GOT3 (cell line): ENCODE measurements around the gene CEACAM1.
"Not testable (repeated sequence)": the region's sequence is repeated elsewhere in the genome, so short reads cannot be mapped to it uniquely, and the experiment has no call there.

Source experiments
- DNase-seq: peaks from one replicate; lab custom pipeline; 2025; ENCODE audit warnings: mixed read lengths; lab: John Stamatoyannopoulos, UW

CEACAM1 gene

DNA sequence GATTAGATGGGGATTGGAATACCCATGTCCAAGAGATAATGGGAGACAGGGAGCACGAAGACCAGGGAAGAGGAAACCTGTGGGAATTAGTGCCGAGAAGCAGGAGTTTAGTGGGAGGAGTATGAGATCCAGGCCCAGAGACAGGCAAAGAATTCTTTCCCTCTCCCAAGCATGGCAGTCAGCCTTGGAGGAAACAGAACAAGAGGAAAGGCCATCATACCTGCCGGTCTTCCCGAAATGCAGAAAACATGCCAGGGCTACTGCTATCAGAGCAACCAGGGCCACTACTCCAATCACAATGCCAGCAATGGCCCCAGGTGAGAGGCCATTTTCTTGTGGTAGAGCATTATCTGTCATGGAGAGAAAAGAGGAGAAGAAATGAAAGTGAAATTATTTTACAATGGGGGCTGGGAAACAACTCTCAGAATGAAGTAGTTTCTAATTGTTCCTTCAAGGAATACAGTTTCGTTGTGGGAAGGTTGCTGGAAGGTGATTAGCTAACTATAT lies 16.1 kb downstream of the CEACAM1 start:
- DNase-seq, result no peak

DNA sequence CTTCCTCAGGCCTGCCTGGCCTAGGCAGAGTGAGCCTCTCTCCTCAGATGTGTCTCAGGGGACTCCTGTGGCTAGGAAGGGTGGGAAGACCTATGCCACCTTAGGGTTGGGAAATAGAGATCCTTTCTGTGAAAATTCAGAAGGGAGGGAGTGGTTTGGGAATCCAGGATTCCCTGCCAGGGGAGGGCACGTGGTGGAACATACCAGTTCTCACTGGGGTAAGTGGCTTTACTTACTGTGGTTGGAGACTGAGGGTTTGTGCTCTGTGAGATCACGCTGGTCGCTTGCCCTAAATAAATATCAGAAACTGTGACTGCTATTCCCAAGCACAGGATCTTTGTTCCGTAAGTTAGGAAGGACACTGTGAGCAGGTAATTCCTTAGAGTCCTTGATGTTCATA lies 16.9 kb downstream of the CEACAM1 start:
- DNase-seq, result no peak

DNA sequence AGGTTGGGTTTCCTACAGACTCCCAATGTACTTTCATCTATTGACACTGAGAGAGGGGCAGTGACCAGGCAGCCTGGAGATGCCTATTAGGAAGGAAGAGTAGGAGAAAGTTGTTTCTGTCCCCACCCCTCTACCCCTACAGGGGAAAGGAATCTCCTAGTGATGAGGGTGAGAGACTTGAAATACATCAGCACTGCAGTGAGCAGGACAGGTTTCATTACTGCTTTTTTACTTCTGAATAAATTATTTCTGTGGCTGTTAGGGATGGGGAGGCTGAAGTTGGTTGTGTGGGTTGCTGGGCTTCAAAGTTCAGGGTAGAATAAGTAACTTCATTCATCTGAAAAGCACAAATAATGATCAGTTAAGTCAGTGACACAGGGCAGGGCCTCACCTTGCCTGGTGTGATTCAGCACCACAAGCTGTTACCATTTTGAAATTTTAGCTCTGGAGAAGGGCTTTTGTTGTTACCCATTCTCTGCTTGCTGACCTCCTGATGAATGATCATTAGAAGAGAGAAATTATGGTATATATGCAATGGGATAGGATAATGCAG lies 19.3 kb downstream of the CEACAM1 start:
- DNase-seq, result no peak

DNA sequence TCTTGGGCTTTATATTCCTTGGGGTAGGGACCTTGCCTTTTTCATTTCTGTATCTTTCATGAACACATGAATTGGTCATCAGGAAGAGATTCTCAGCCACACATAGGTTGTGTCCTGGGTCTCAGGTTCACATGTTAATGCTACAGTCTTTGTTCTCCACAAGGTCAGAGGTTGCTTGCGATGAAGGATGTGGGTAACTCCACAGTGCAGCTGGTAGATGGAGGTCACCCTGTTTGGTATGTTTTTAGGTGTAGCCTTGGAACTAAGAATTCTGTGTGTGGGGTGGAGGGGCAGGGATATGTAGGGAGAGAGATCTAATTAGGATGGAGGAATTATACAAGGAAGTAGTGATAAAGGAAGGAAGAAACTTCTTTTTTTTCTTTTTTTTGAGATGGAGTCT lies 23.2 kb downstream of the CEACAM1 start:
- no peak for DNase-seq

DNA sequence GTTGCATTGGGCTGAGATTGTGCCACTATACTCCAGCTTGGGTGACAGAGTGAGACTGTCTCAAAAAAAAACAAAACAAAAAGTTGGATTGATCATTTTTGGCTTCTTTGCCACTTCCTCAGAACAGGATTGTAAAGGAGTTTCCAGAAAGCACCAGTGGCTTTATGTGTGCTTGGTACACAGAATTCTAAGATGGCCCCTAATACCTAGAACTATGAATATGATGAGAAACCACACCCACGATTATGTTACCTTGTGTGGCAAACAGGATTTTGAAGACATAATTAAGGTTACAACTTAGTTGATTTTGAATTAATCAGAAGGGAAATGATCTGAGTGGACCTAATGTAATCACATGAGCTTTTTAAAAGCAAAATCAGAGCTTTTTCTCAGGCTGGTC lies 26.5 kb downstream of the CEACAM1 start:
- DNase-seq, result no peak

DNA sequence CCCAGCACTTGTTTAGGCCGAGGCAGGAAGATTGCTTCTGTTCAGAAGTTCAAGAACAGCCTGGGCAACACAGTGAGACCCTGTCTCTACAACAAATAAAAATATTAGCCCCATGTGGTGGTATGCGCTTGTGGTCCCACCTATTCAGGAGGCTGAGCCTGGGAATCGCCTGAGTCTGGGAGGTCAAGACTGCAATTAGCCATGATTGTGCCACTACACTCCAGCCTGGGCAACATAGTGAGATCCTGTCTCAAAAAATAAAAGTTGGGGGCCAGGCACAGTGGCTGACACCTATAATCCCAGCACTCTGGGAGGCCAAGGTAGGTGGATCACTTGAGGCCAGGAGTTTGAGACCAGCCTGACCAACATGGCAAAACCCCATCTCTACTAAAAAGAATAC lies 27.0 kb downstream of the CEACAM1 start:
- DNase-seq, result not testable (repeated sequence)

DNA sequence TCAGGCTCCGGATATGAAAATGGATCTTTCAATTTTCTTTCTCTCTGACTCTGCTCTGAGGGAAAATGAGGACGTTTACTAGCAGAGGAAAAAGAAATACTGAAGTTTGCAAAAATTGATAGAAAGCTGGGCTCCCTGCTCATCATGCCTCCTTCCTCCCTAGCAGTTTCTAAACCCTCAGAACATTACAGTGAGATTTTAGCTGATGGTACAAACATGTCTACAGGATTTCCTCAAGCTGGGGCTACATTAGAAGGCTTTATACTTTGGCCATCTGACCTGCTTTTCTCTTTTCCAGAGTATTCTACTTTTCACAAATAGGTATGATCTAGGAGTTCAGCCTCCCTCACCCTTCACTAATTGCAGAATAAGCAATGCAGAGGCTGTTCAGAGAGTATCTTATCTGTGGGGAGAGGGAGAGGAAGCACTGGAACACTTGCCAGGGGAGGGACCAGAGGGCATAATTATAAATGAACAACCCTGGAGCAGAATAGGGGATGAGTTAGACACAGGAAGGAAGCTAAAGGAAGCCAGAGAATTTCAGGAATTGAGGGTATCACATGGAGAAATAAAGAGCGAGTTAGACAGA lies 30.0 kb downstream of the CEACAM1 start:
- DNase-seq, result no peak

DNA sequence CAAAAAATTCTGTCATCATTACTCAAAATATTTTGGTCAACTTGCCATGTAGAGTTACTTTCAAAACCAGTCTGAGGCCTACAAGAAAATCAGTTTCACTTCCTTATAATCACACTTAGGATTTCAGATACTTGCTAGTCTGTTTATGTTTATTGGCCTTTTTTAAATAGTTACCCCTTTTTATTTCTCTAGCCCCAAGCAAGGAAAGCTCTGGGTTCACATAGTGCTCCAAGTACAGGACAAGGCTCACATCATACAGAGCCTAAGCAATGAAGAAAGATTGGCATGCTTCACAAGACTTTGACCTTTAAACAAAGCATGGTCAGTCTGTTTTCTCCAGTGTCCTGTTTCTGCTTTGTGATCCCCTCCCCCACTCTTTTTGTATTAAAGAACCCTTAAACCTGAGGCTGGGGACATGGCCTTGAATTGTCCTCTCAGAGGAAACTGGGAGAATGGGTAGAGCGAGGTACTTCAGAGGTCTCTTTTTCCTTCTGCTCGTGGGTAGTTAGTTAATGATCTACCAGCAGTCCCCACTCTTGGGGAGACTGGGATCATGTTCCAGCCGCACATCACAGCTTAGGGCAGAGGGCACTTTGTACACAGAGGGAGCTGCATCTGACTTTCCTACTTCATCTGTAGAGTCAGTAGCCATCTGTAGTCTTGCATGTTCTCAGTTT lies 30.7 kb downstream of the CEACAM1 start:
- no peak for DNase-seq

DNA sequence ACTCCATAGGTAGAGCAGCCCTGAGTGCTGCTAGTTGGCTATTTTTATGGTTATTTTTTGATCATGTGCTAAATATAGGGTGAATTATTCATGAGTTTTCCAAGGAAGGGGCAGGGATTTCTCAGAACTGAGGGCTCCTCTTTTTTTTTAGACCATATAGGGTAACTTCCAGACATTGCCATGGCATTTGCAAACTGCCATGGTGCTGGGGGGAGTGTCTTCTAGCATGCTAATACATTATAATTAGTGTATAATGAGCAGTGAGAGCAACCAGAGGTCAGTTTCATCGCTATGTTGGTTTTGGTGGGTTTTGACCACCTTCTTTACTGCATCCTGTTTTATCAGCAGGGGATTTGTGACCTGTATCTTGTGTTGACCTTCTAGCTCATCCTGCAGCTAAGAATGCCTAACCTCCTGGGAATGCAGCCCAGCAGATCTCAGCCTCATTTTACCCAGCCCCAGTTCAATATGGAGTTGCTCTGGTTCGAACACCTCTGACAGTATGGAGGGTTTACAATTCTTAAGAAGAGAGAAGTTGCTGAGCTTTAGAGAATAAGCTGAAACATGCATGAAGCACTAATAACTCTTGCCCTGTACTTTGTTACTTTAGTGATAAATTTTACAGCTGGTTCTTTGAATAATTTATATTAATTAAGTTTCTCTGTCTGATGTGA lies 31.7 kb downstream of the CEACAM1 start:
- no peak for DNase-seq

DNA sequence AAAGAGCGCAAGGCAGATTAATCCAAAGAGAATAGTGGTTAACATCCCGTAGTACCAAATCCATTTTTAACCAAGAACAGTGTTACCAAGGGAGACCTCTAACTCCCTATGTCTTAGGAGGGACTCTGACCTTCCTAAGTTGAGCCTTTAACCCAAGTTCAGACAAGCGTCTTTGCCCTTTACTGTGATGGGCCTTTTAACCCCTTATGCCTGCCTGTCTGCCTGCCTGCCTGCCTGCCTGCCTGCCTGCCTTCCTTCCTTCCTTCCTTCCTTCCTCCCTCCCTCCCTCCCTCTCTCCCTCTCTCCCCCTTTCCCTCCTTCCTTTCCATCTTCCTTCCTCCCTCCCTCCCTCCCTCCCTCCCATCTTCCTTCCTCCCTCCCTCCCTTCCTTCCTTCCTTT lies 32.6 kb downstream of the CEACAM1 start:
- DNase-seq, result no peak

DNA sequence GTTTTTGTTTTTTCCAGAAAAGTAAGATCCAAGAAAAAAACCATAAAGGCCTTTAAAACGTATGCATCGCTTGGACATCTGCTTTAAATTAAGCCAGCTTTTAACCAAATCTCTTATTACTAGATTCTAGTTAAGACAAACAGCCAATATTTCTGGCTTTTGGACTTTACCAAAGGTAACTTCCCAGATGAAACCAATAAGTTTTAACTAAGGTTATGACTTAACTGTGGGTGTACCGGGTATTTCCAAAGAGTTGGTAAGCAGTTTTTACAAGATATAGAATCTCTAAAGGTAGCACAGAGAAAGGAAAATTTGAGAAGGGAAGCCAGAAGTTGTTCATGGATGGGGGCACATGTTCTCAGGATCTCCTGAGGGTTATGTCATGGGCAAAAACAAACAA lies 34.0 kb downstream of the CEACAM1 start:
- no peak for DNase-seq

DNA sequence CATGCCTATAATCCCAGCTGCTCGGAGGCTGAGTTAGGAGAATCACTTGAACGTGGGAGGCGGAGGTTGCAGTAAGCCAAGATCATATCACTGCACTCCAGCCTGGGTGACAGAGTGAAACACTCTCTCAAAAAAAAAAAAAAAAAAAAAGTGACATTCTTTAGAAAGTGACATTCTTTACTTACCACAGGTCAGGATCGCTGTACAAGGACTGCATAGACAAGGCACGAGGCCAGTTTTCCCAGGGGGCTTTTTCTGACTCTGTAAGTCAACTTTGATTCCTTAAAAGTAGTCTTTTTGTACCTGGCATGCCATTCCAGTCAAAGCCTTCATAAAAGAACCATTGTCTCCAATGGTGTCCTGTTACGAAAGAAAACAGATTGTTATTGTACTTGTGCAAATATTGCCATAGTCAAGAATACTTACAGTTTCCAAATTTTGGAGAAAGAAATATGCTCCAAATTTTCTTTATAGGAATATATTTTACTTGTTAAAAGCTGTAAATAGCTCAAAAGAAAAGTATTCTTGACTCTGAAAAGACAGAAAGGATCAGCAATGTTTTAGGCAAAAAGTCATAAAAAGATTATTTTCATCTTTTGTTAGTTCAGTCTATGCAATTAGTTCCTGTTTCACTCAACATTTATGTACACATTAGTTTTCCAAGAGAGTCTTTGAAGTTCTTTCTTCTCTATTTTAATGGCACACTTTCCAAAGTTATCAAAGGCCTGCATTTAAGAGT lies 39.3 kb downstream of the CEACAM1 start:
- no peak for DNase-seq

DNA sequence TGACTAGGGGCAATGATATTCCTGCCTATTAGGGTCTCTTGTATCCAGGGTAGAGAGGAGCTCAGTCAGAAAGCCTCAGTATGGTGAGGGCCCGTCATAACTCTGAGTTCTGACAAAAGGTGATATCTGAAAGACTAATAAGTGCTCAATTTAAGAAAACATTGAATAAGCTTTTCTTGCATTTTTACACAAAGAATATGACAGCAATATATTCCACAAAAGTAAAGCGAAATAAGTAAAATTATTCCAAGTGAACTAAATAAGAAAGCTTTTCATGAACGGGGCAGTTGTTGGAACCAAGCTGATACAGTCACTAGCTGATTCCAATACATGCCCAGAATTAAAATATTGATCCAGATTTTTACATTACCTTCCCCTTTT lies 40.5 kb downstream of the CEACAM1 start:
- no peak for DNase-seq

DNA sequence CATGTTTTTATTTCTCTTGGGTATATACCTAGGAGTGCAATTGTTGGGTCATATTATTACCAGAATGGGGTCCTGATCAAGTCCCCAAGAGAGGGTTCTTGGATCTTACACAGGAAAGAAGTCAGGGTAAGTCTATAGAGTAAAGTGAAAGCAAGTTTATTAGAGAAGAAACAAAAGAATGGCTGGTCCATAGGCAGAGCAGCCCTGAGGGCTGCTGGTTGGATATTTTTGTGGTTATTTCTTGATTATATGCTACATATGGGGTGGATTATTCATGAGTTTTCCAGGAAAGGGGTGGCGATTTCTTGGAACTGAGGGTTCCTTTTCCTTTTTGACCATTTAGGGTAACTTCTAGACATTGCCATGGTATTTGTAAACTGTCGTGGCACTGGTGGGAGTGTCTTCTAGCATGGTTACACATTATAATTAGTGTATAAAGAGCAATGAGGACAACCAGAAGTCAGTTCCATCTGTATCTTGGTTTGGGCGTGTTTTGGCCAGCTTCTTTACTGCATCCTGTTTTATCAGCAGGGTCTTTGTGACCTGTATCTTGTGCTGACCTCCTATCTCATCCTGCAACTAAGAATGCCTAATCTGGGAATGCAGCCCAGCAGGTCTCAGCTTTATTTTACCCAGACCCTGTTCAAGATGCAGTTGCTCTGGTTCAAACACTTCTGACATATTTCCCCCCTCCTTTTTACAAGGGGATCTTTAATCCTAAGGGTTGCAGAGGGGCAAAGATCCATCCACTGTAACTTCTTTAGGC lies 41.1 kb downstream of the CEACAM1 start:
- DNase-seq, result no peak

DNA sequence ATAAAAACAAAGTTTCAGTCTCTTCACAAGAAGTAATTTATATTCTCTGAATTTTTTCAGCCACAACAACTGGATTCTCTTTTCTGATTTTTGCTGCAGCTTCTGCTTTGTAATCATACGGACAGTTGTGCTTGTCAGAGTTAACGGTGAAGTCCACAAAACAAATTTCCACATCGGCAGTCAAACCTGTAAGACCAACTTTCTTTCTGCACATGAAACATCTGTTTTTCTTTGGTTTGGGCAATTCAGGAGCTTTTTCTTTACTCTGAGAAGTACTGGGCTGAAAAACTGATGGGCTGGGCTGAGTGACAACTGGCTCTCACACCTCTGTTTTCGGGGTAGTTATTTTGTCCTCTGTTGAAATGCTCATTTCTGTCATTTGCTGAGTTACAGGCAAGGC lies 43.2 kb downstream of the CEACAM1 start:
- not testable (repeated sequence) for DNase-seq

DNA sequence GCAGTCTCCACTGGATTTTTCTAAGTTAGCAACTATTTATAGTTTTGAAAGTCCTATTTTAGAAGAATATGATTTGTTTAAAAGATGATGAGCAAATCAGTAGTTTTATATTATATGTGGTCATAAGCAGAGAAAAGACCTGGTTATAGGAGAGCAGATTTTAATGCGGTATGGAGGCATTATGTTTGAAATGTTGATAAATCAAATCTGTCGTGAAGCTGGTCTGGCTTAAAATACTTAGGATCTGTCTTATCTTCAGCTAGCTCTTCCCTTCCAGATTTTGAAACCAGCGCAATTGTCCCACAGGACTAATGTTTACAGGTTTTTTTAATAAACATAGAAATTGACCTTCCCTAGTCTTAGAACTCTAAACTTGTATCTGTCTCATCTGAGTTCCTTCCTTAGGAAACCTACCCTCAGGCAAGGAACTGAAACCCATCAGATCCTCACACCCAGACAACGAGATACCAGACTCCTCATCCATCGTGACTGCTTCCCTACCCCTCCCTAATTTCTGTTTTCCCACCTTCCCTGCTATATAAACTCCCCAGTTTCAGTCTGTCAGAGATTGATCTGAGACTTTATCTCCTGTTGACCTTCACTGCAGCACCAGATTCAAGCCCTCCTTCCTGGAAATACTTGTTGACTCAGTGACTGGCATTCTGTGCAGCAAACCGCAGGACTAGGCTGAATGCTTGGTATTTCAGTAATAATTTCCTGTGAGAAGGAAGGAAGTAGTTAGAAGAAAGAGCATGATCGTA lies 47.8 kb downstream of the CEACAM1 start:
- DNase-seq, result no peak

DNA sequence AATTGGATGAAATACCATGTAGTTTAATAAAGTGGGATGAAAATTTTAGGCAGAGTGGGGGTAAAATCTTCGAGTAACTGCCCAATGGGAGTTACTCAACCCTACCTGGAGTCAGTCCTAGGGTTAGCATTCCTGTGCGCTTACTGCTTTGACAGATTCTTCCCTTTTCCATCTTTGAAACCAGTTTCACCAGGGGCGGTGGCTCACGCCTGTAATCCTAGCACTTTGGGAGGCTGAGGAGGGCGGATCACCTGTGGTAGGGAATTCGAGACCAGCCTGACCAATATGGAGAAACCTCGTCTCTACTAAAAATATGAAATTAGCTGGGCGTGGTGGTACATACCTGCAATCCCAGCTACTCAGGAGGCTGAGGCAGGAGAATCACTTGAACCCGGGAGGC lies 48.5 kb downstream of the CEACAM1 start:
- no peak for DNase-seq

DNA sequence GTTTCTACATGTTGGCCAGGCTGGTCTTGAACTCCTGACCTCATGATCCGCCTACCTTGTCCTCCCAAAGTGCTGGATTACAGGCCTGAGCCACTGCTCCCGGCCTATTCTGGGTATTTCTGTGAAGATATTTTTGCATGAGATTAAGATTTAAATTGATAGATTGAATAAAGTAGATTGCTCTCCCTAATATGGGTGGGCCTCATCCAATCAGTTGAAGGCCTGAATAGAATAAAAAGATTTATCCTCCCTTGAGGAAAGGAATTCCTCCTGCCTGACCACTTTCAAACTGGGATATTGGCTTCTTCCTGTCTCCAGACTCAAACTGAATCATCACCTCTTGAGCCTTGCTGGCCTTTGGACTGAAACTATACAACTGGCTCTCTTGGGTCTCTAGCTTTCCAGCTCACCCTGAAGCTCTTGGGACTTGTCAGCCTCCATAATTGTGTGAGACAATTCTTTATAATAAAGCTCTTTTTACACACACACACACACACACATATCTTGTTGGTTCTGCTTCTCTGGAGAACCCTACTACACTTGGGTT lies 49.4 kb downstream of the CEACAM1 start:
- no peak for DNase-seq

DNA sequence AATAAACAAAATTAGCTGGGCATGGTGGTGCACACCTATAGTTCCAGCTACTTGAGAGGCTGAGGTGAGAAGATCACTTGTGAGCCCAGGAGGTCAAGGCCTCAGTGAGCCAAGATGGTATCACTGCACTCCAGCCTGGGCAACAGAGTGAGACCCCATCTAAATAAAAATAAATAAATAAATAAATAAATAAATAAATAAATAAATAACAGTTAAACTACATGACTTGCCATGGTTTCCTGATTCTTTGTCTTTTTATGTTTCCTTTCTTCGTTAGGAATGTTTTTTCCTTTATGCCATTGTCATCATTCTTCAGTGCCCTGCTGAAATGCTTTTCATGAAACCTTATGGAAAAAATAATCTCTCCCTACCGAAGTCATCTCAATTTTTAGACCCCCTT lies 50.3 kb downstream of the CEACAM1 start:
- DNase-seq, result no peak

DNA sequence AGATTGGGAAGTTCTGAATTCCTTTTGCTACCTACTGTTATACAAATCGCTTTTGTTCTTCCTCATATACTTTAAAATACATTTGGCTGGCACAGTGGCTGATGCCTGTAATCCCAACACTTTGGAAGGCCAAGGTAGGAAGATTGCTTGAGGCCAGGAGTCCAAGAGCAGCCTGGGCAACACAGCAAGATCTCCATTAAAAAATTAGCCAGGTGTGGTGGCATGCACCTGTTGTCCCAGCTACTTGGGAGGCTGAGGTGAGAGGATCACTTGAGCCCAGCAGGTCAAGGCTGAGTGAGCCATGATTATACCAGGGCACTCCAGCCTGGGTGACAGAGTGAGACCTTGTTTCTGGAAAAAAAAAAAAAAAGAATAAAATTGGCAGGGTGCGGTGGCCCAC lies 51.2 kb downstream of the CEACAM1 start:
- no peak for DNase-seq

DNA sequence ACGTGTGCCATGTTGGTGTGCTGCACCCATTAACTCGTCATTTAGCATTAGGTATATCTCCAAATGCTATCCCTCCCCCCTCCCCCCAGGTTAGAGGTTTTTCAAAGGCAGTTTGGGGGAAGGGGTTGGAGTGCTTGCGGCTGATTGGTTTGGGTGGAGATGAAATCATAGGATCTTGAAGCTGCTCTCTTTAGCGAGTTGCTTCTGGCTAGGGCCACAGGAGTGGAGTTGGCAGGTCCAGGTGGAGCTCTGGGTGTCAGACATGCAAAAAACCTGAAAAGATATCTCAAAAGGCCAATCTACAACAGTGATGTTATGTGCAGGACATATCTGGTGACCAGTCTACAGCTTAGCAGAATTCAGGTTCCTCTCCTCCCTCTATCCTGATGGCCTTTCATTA lies 52.9 kb downstream of the CEACAM1 start:
- no peak for DNase-seq
